ENCODE results near the gene CACNB3.
"Not testable (repeated sequence)": the region's sequence is repeated elsewhere in the genome, so short reads cannot be mapped to it uniquely, and the experiment has no call there.

CACNB3 gene

GRCh38 chr12:48852734-48853688 lies 34.7 kb downstream of the CACNB3 start:
- peak in 54 of 56 donors; percentile 11 to 97 (median 76) for DNase-seq

GRCh38 chr12:48854488-48854887 lies 36.2 kb downstream of the CACNB3 start:
- no peak for DNase-seq

DNA sequence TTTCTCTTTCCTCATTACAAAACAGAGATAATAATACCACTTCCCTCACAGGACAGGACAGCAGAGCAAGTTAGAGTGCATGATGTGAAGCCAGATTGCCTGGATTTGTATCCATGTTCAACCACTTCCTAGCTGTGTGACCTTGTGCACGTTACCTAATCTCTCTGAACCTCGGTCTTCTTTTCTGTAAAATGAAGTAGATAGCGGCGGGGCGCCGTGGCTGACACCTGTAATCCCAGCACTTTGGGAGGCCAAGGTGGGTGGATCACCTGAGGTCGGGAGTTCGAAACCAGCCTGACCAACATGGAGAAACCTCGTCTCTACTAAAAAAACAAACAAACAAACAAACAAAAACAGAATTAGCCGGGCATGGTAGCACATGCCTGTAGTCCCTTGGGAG lies 36.6 kb downstream of the CACNB3 start:
- not testable (repeated sequence) for DNase-seq

GRCh38 chr12:48856379-48856778 lies 38.1 kb downstream of the CACNB3 start:
- DNase-seq = no peak

DNA sequence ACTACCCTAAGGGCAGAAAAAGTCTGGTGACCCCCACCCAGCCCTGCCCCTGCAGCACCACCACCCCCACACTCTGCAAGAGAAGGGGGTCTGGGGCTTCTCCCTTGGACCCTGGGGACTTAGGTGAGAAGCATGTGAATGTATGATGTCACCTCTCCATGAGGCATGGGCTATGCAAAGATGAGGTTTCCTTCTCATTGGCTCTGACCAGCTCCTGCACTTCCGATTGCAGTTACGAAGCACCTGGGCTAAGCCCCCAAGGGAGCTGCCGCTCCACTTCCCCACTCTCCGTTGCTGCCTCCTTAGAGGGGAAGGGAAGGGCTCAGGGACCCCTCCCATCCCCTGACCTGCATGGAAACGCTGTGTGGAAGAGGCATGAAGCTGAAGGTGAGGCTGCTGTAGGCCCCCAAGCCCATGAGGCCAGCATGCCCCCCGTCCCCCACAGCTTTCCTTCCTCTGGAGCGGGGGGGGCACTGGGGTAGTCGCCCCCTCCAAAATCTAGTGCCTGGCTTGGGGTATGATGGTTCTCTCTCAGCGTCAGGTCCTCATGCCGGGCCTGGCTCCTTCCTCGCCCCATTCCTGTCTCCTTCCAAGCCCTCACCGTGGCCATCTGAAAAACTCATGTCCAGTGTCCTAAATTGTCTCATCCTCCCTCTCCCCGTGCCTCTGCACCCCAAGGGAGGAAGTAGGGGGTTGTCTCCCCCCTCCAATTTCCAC lies 39.1 kb downstream of the CACNB3 start:
- no peak for DNase-seq

- no peak for DNase-seq
These were observed 39.7 kb downstream of the CACNB3 start for GRCh38 chr12:48858043-48858442.

- DNase-seq = no peak
These were observed 41.3 kb downstream of the CACNB3 start for GRCh38 chr12:48859607-48860006.

- DNase-seq = not testable (repeated sequence)
These were observed 41.9 kb downstream of the CACNB3 start for GRCh38 chr12:48860236-48860635.

- DNase-seq = no peak
These were observed 42.8 kb downstream of the CACNB3 start for GRCh38 chr12:48861111-48861510.

- peak in 26 of 56 donors; percentile 6 to 64 (median 34) for DNase-seq
These were observed 44.5 kb downstream of the CACNB3 start for GRCh38 chr12:48862760-48863159.

- DNase-seq = peak in 33 of 56 donors; percentile 8 to 63 (median 33)
These were observed 45.0 kb downstream of the CACNB3 start for GRCh38 chr12:48863291-48863690.

GRCh38 chr12:48865281-48866051 lies 47.2 kb downstream of the CACNB3 start, which contains the start of gene RND1:
TSS of gene RND1 (minus strand) at chr12:48865870. CDS start at chr12:48865767, 103 bp downstream.
- DNase-seq = peak; percentile 52 to 96 (median 87)

GRCh38 chr12:48866052-48866711 lies 47.9 kb downstream of the CACNB3 start:
- DNase-seq = no peak

DNA sequence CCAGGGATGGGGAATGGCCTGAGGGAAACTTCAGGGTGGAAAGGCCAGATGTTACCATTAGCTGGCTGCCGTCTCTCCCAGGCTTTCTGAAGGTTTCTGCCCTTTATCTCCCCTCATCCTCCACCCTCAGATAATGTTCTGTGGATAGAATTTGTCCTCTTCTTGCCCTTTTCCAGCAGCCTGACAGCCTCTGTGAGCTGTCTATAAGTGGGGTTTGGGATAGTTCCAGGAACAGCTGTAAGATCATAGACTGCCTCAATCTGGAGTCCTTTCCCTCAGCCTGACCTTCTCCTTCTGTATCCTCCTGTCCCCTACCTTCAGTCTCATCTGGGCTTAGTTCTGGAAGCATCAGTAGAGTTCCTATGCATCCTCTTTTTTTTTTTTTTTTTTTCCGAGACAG lies 50.2 kb downstream of the CACNB3 start:
- no peak for DNase-seq

GRCh38 chr12:48869191-48869590 lies 50.9 kb downstream of the CACNB3 start:
- DNase-seq = peak in 1 of 56 donors; percentile 9

DNA sequence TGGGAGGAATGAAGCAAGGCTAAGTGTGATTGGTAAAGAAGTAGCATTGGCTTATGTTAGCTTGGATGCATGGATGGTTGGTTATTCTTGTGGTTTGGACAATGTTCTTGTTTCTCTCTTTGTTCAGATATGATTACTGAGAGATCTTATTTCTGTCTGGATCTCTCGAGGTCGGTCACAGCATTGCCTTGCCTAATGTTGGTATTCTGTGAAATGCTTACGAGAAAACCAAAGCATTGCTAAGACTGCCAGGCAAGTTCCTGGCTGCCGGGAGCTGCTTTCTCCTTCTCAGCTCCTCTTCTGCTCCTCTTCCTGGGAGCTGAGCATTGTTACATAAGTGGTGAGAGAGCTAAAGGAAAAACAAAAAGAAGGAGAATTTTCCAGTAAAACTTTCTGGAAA lies 54.8 kb downstream of the CACNB3 start:
- DNase-seq = peak in 5 of 56 donors; percentile 5 to 18 (median 7)

GRCh38 chr12:48873534-48873933 lies 55.2 kb downstream of the CACNB3 start:
- DNase-seq = not testable (repeated sequence)

- DNase-seq = no peak
These were observed 57.7 kb downstream of the CACNB3 start for GRCh38 chr12:48875944-48876515.
